K562 (cell line): ENCODE measurements around the gene PAQR6. TPM values are rescaled to one million over a fixed set of nuclear protein-coding genes. Genes with fewer than 3 reads are reported as not detected.

Experiments
- ATAC-seq: fragments of 200-7000 bp; cut with Tn5 transposase; 3 replicates; pipeline ENCODE4 v1.9.1; 2020; ENCODE audit warnings: moderate library complexity
- BruUV-seq: library from RNA; stranded (reverse); fragments of 400-500 nt; replicated peaks from 2 replicates; lab custom pipeline; 2021; lab: Mats Ljungman, UMichigan
- CTCF ChIA-PET: fragments of 300-600 bp; formaldehyde crosslinking; extraction: SDS; loops from one replicate; lab custom pipeline; 2021; ENCODE audit warnings: low intra/inter-chr PET ratio; lab: Yijun Ruan, JAX
- POLR2A ChIA-PET: fragments of 300-600, 350-650 bp; sonication (Branson Sonifier 250); formaldehyde crosslinking; extraction: SDS; loops from one replicate; lab custom pipeline; 2021; ENCODE audit warnings: antibody characterized with exemption, inconsistent platforms; lab: Yijun Ruan, JAX
- DNase-seq, 4 experiments: peaks; one replicate each; pipeline versions ENCODE4 v3.0.0 to v3.0.0-alpha.2; 2011 to 2018; ENCODE audit warnings: low spot score in 3 of 4, mixed read lengths in 3 of 4; ENCODE audit errors: extremely low read depth in 1 of 4
- FAIRE-seq: peaks from 2 replicates; lab custom pipeline; 2011; peaks lifted over from hg19 to GRCh38; lab: Jason Lieb, UNC
- H2AFZ ChIP-seq: 2 replicates; pipeline ENCODE4 v1.6.0; 2011; ENCODE audit warnings: low read depth, low read length, control low read depth, inconsistent platforms
- H3K27ac ChIP-seq: fragments of 200-600 bp; 3 replicates; pipeline ENCODE4 v1.8.0; 2011; ENCODE audit warnings: low read depth, mild to moderate bottlenecking, control low read depth, inconsistent platforms, low read length, moderate library complexity, mixed read lengths; ENCODE audit errors: extremely low read depth
- H3K27me3 ChIP-seq, 2 experiments: fragments of 300-600 bp in 1 of 2; 2 replicates in 1 of 2; 3 replicates in 1 of 2; pipeline versions ENCODE4 v1.6.0 to v1.8.0; 2011; ENCODE audit warnings: inconsistent platforms in 2 of 2, low read length in 2 of 2, mild to moderate bottlenecking in 1 of 2, mixed read lengths in 1 of 2, moderate library complexity in 1 of 2; ENCODE audit not compliant: control insufficient read depth in 2 of 2, insufficient read depth in 2 of 2
- H3K36me3 ChIP-seq: fragments of 300-600 bp; 3 replicates; pipeline ENCODE4 v1.8.0; 2011; ENCODE audit warnings: mild to moderate bottlenecking, low read length, inconsistent platforms; ENCODE audit not compliant: control insufficient read depth, insufficient read depth
- H3K4me1 ChIP-seq, 2 experiments: fragments of 200-600 bp in 1 of 2; replicated peaks in 1 of 2; 2 replicates in 1 of 2; 3 replicates in 1 of 2; pipeline versions ENCODE4 v1.5.1 to v1.8.0; 2011; ENCODE audit warnings: inconsistent platforms in 2 of 2, low read length in 2 of 2, mild to moderate bottlenecking in 1 of 2, mixed read lengths in 1 of 2, moderate library complexity in 1 of 2; ENCODE audit not compliant: control insufficient read depth in 2 of 2, insufficient read depth in 2 of 2
- H3K4me2 ChIP-seq: 2 replicates; pipeline ENCODE4 v1.6.1; 2011; ENCODE audit warnings: low read length, control low read depth, inconsistent platforms, mixed read lengths; ENCODE audit not compliant: insufficient read depth
- H3K4me3 ChIP-seq: fragments of 200-600 bp; sonication (generic), shearing (Covaris generic); 2 replicates; pipeline ENCODE4 v1.5.1; 2016; ENCODE audit warnings: control low read depth, inconsistent platforms
- H3K79me2 ChIP-seq: fragments of 200-600 bp; 3 replicates; pipeline ENCODE4 v1.8.0; 2011; ENCODE audit warnings: low read length, inconsistent platforms; ENCODE audit not compliant: control insufficient read depth, insufficient read depth
- H3K9ac ChIP-seq, 2 experiments: 2 replicates each; pipeline versions ENCODE4 v1.6.0 to v1.6.1; 2011; ENCODE audit warnings: low read depth in 2 of 2, low read length in 2 of 2, control low read depth in 1 of 2, inconsistent platforms in 1 of 2, mild to moderate bottlenecking in 1 of 2, mixed read lengths in 1 of 2; ENCODE audit not compliant: insufficient read depth in 1 of 2
- H3K9me1 ChIP-seq: one replicate; pipeline ENCODE4 v1.6.0; 2011; ENCODE audit warnings: inconsistent platforms, mild to moderate bottlenecking, low read length, moderate library complexity; ENCODE audit not compliant: control insufficient read depth, insufficient read depth
- H3K9me3 ChIP-seq: replicated peaks from 2 replicates; pipeline ENCODE4 v1.5.1; 2011; ENCODE audit warnings: low read depth, low read length, inconsistent platforms; ENCODE audit not compliant: control insufficient read depth, insufficient read depth
- H4K20me1 ChIP-seq: replicated peaks from 2 replicates; pipeline ENCODE4 v1.6.1; 2011; ENCODE audit warnings: low read length, inconsistent platforms, mixed read lengths; ENCODE audit not compliant: control insufficient read depth, insufficient read depth
- ARID4B ChIP-seq: sonication (generic); formaldehyde crosslinking; IDR thresholded peaks from 2 replicates; pipeline ENCODE4 v1.8.0; 2022; ENCODE audit warnings: mild to moderate bottlenecking, missing genetic modification reagents
- CTBP1 ChIP-seq: fragments of 450-650 bp; IDR thresholded peaks from 2 replicates; pipeline ENCODE4 v1.6.1; 2016; ENCODE audit warnings: borderline replicate concordance
- OTX1 ChIP-seq: fragments of 450-650 bp; formaldehyde crosslinking; IDR thresholded peaks from 2 replicates; pipeline ENCODE4 v1.4.0; 2022; ENCODE audit warnings: mild to moderate bottlenecking
- PHB ChIP-seq: fragments of 250-450 bp; sonication (Bioruptor Pico); IDR thresholded peaks from 2 replicates; pipeline ENCODE4 v1.5.0; 2021
- POLR2A ChIP-seq: fragments of 450-650 bp; conservative IDR thresholded peaks from 2 replicates; pipeline ENCODE4 v1.6.1; 2016
- POLR2AphosphoS5 ChIP-seq: IDR thresholded peaks from 2 replicates; pipeline ENCODE4 v1.6.1; 2011; ENCODE audit warnings: mild to moderate bottlenecking, low read depth, low read length, moderate library complexity; ENCODE audit not compliant: control insufficient read depth, insufficient read depth
- POLR2G ChIP-seq: fragments of 200-400 bp; formaldehyde crosslinking; IDR thresholded peaks from 2 replicates; pipeline ENCODE4 v1.6.1; 2017; ENCODE audit warnings: low read depth, mild to moderate bottlenecking, antibody characterized with exemption, low read length, moderate library complexity
- ZBTB33 ChIP-seq: sonication (generic); formaldehyde crosslinking; IDR thresholded peaks from 2 replicates; pipeline ENCODE4 v1.8.1; 2023; ENCODE audit warnings: mild to moderate bottlenecking, missing genetic modification reagents
- WGBS: fragments of 100-300 bp; shearing (Covaris generic); methylation state at CpG from one replicate; pipeline ENCODE4 v1.1.6; 2016; ENCODE audit warnings: low coverage, mixed read lengths; ENCODE audit not compliant: insufficient coverage; ENCODE audit errors: missing lambda C conversion rate; 5-methylcytosine and 5-hydroxymethylcytosine counted together
- in situ Hi-C: fragments of 300-500 bp; cut with MboI; formaldehyde crosslinking; loops from 4 replicates; pipeline ENCODE4 v1.15.0; 2018; ENCODE audit warnings: inconsistent platforms, mixed read lengths
- intact Hi-C: fragments of 100-400 bp; cut with micrococcal nuclease; formaldehyde crosslinking; loops from 2 replicates; pipeline ENCODE4 v1.14.2; 2022
- polyA plus RNA-seq, 8 experiments: library from polyadenylated mRNA; depleted of rRNA in 4 of 8; stranded (reverse) in 5 of 8; unstranded in 3 of 8; fragments of >200 nt; fragmentation: Nextera tagmentation in 2 of 8; fragmentation: Illumina TruSeq in 1 of 8; extraction: Ambion mirVana in 2 of 8; extraction: Trizol in 1 of 8; gene quantifications; 2 replicates each; pipeline versions ENCODE4 v1.2.1 to v1.2.3, GENCODE V29; 2011 to 2014; ENCODE audit warnings: inconsistent platforms in 1 of 8, missing spikeins in 1 of 8
- total RNA-seq, 7 experiments: library from RNA; depleted of rRNA in 6 of 7; stranded (reverse); fragments of >200 nt in 6 of 7; fragmentation: Illumina TruSeq in 2 of 7; extraction: Trizol in 2 of 7; gene quantifications; 2 replicates each; pipeline versions ENCODE4 v1.2.1 to v1.2.3, GENCODE V29; 2011 to 2021; ENCODE audit warnings: low replicate concordance in 1 of 7

PAQR6 gene
- total and polyA plus RNA-seq, 9 of the 15 experiments (the other 6 are each of a cell fraction or from before 2014, with no cell fraction given): 0.07 to 1.8 (median 0.62) TPM

GRCh38 chr1:156246781-156247459 lies 936 bp downstream of the PAQR6 start:
- no peaks in the 10 kb centered on the region for H3K9me3 ChIP-seq
- H3K27me3 ChIP-seq: no peaks in the 10 kb centered on the region
- no peak overlapping the region for H3K4me3 ChIP-seq
- CTCF ChIA-PET: no interaction called here
- H3K9me1 ChIP-seq: peaks cover 3% of the 10 kb centered on the region
- peak in 2 of 4 experiments; percentile 54 to 59 for DNase-seq
- H4K20me1 ChIP-seq: no peaks in the 10 kb centered on the region; the same call in 1 of the 2 replicates
- H3K27ac ChIP-seq: no peak overlapping the region
- no peak overlapping the region for H3K4me2 ChIP-seq
- peaks cover 30% of the 10 kb centered on the region; the same call in 2 of the 3 replicates for H3K36me3 ChIP-seq
- H3K79me2 ChIP-seq: no peaks in the 10 kb centered on the region
- peak; percentile 14; the same call in 1 of the 2 replicates for TF ChIP-seq CTBP1
- peak; percentile 4; the same call in 1 of the 2 replicates for TF ChIP-seq POLR2AphosphoS5
- no peak for TF ChIP-seq ARID4B (CRISPR knock-in tag)
- TF ChIP-seq POLR2A: peak; percentile 8
- TF ChIP-seq OTX1 (CRISPR knock-in tag): no peak
- TF ChIP-seq POLR2G: peak; percentile 73
- TF ChIP-seq ZBTB33 (CRISPR knock-in tag): 0 out of 2 replicates have a peak, but pooled peaks have one; percentile 12
- no peak for TF ChIP-seq PHB (CRISPR knock-in tag)
- TF ChIP-seq, all 486 proteins: peak for 5
- in situ Hi-C loops (no loop called here), intact Hi-C loops (no loop called here)
- ATAC-seq: peak; percentile 18
- FAIRE-seq: no peak
- no TSS peak for BruUV-seq
- no peak overlapping the region for H2AFZ ChIP-seq
- 45% methylated on average over 12 of the region's 16 CpGs for WGBS
- POLR2A ChIA-PET: interaction anchor here (0.6 to 2.1 kb wide), 12 partner anchors 10 to 294 kb away, joined by 3 to 7 read pairs (median 4); partner anchors contain the start of genes PMF1 and SMG5
- H3K4me1 ChIP-seq: peaks cover 0 to 53% of the 10 kb centered on the region in 2 experiments; a peak in 3 of 5 replicates
- H3K9ac ChIP-seq: peak overlapping the region in 1 of 2 experiments; percentile 83; a peak in 2 of 4 replicates
